B cell (primary cell): Measurements from ENCODE around the gene CITED4. TPM values are rescaled to one million over a fixed set of nuclear protein-coding genes. Genes with fewer than 3 reads are reported as not detected.

Experiments
- ATAC-seq: fragments of 200-7000 bp; cut with Tn5 transposase; one replicate; pipeline ENCODE4 v1.10.0; 2021; ENCODE audit warnings: low read depth, mild to moderate bottlenecking, moderate number of reproducible peaks, moderate library complexity
- CTCF ChIA-PET: fragments of 350-600 bp; sonication (Branson Sonifier 250); formaldehyde crosslinking; loops from one replicate; lab custom pipeline; 2021; ENCODE audit warnings: antibody characterized with exemption, inconsistent platforms; lab: Charles Lee
- POLR2A ChIA-PET: fragments of 350-600 bp; sonication (Branson Sonifier 250); formaldehyde crosslinking; loops from one replicate; lab custom pipeline; 2021; ENCODE audit warnings: antibody characterized with exemption; lab: Charles Lee
- DNase-seq: peaks from one replicate; pipeline ENCODE4 v3.0.0; 2013
- H2AFZ ChIP-seq: 2 replicates; pipeline ENCODE4 v1.6.1; 2012; ENCODE audit warnings: mild to moderate bottlenecking, low read depth, low read length; ENCODE audit not compliant: insufficient read depth, poor library complexity, severe bottlenecking
- H3K27ac ChIP-seq, 2 donors: 1 replicate in 1 of 2; 2 replicates in 1 of 2; pipeline ENCODE4 v1.5.1; 2012 to 2013; ENCODE audit warnings: low read length in 2 of 2, mild to moderate bottlenecking in 2 of 2, moderate library complexity in 1 of 2
- H3K27me3 ChIP-seq, 4 experiments: fragments of 200-600 bp in 1 of 4; sonication (generic) in 1 of 4; replicated peaks in 1 of 4; 1 replicate in 2 of 4; 2 replicates in 2 of 4; pipeline versions ENCODE4 v1.6.1 to v1.7.0; 2013 to 2016; ENCODE audit warnings: low read length in 3 of 4, mild to moderate bottlenecking in 2 of 4, mixed read lengths in 1 of 4, moderate library complexity in 1 of 4; ENCODE audit not compliant: insufficient read depth in 4 of 4, control insufficient read depth in 3 of 4; ENCODE audit errors: control extremely low read depth in 1 of 4
- H3K36me3 ChIP-seq, 2 experiments: replicated peaks in 1 of 2; 1 replicate in 1 of 2; 2 replicates in 1 of 2; pipeline versions ENCODE4 v1.6.1 to v1.7.1; 2013; ENCODE audit warnings: low read length in 1 of 2; ENCODE audit not compliant: insufficient read depth in 2 of 2, control insufficient read depth in 1 of 2; ENCODE audit errors: control extremely low read depth in 1 of 2, extremely low read depth in 1 of 2
- H3K4me1 ChIP-seq, 2 donors: fragments of 200-600 bp in 1 of 2; sonication (generic) in 1 of 2; 1 replicate in 1 of 2; 2 replicates in 1 of 2; pipeline versions ENCODE4 v1.5.1 to v1.6.1; 2013 to 2017; ENCODE audit warnings: low read length in 2 of 2; ENCODE audit not compliant: control insufficient read depth in 2 of 2, insufficient read depth in 2 of 2
- H3K4me2 ChIP-seq: replicated peaks from 2 replicates; pipeline ENCODE3; 2012; ENCODE audit warnings: mild to moderate bottlenecking, low read depth, low read length; ENCODE audit not compliant: poor library complexity, severe bottlenecking
- H3K4me3 ChIP-seq, 5 experiments: fragments of 200-600 bp in 1 of 5; sonication (generic) in 1 of 5; 1 replicate in 3 of 5; 2 replicates in 2 of 5; pipeline versions ENCODE4 v1.5.1 to v1.7.0; 2011 to 2016; ENCODE audit warnings: low read length in 4 of 5, mild to moderate bottlenecking in 4 of 5, low read depth in 2 of 5, control low read depth in 1 of 5, moderate library complexity in 1 of 5; ENCODE audit not compliant: insufficient read depth in 1 of 5; ENCODE audit errors: control extremely low read depth in 1 of 5, extremely low read depth in 1 of 5
- H3K79me2 ChIP-seq: fragments of 200-600 bp; sonication (generic); one replicate; pipeline ENCODE4 v1.6.0; 2016; ENCODE audit warnings: low read length; ENCODE audit not compliant: control insufficient read depth, insufficient read depth
- H3K9ac ChIP-seq: fragments of 200-600 bp; sonication (generic); 2 replicates; pipeline ENCODE4 v1.6.1; 2017; ENCODE audit warnings: mild to moderate bottlenecking, low read length, moderate library complexity
- H3K9me3 ChIP-seq, 3 donors: one replicate each; pipeline versions ENCODE4 v1.6.1 to v1.7.1; 2013; ENCODE audit warnings: low read length in 2 of 3; ENCODE audit not compliant: control insufficient read depth in 2 of 3, insufficient read depth in 1 of 3; ENCODE audit errors: control extremely low read depth in 1 of 3
- H4K20me1 ChIP-seq: 2 replicates; pipeline ENCODE4 v1.6.0; 2012; ENCODE audit warnings: mild to moderate bottlenecking, low read length; ENCODE audit not compliant: insufficient read depth, control insufficient read depth, poor library complexity, severe bottlenecking
- H3K27ac Mint-ChIP-seq: one replicate; pipeline ENCODE4 v1.8.0; 2021; ENCODE audit warnings: mixed read lengths
- H3K27me3 Mint-ChIP-seq: one replicate; pipeline ENCODE4 v1.8.0; 2021; ENCODE audit warnings: mixed read lengths
- H3K4me1 Mint-ChIP-seq: one replicate; pipeline ENCODE4 v1.8.0; 2021; ENCODE audit warnings: mixed read lengths
- H3K4me3 Mint-ChIP-seq: one replicate; pipeline ENCODE4 v1.8.0; 2021; ENCODE audit warnings: mixed read lengths
- H3K9me3 Mint-ChIP-seq: one replicate; pipeline ENCODE4 v1.8.0; 2022; ENCODE audit warnings: mixed read lengths; ENCODE audit not compliant: insufficient read depth
- EZH2 ChIP-seq: IDR thresholded peaks from 2 replicates; pipeline ENCODE4 v1.6.1; 2012; ENCODE audit warnings: borderline replicate concordance, low read depth, mild to moderate bottlenecking, moderate library complexity, low read length; ENCODE audit not compliant: insufficient read depth, poor library complexity, severe bottlenecking
- WGBS: methylation state at CpG from one replicate; pipeline ENCODE4 v1.1.5; 2013; ENCODE audit warnings: missing lambda C conversion rate; ENCODE audit not compliant: insufficient coverage; 5-methylcytosine and 5-hydroxymethylcytosine counted together
- intact Hi-C: fragments of 100-400 bp; cut with micrococcal nuclease; formaldehyde crosslinking; loops from one replicate; pipeline ENCODE4 v1.10.0; 2022
- polyA plus RNA-seq: library from polyadenylated mRNA; depleted of rRNA; stranded (reverse); fragments of >200 nt; gene quantifications from 2 replicates; pipeline ENCODE4 v1.2.3, GENCODE V29; 2012
- total RNA-seq, 2 donors: library from RNA; stranded (reverse); fragments of 120-200 nt in 1 of 2; gene quantifications; 1 replicate in 1 of 2; 2 replicates in 1 of 2; pipeline versions ENCODE4 v1.2.3 to v1.2.4, GENCODE V29; 2013 to 2022
- TF ChIP-seq, protein P1 (sequence below): fragments of 200-600 bp; IDR thresholded peaks from one replicate; pipeline ENCODE4 v1.8.0; 2022; ENCODE audit warnings: antibody characterized with exemption, mild to moderate bottlenecking

Gene CITED4
- total and polyA plus RNA-seq, 2 donors (not counting 1 experiment from before 2014, with no cell fraction given) = 3.2 to 5.6 TPM

- CTCF ChIA-PET = no interaction called here
- Histone ChIP-seq H3K27me3 (peaks cover 0 to 8% (median 0%) of the 10 kb centered on the region in 4 experiments), H3K4me2 (no peak overlapping the region), H3K4me3 (no peak overlapping the region), H3K9ac (no peak overlapping the region), H3K36me3 (no peaks in the 10 kb centered on the region), H3K79me2 (no peaks in the 10 kb centered on the region), H2AFZ (no peak overlapping the region), H4K20me1 (no peaks in the 10 kb centered on the region), H3K27ac (no peak overlapping the region), H3K9me3 (peaks cover 0 to 5% (median 0%) of the 10 kb centered on the region in 3 donors), H3K4me1 (no peaks in the 10 kb centered on the region)
- ATAC-seq = no peak
- no peak overlapping the region for H3K27ac Mint-ChIP-seq
- POLR2A ChIA-PET = no interaction called here
- no peak for DNase-seq
- peaks cover 5% of the 10 kb centered on the region for H3K9me3 Mint-ChIP-seq
- TF ChIP-seq, protein P1, sequence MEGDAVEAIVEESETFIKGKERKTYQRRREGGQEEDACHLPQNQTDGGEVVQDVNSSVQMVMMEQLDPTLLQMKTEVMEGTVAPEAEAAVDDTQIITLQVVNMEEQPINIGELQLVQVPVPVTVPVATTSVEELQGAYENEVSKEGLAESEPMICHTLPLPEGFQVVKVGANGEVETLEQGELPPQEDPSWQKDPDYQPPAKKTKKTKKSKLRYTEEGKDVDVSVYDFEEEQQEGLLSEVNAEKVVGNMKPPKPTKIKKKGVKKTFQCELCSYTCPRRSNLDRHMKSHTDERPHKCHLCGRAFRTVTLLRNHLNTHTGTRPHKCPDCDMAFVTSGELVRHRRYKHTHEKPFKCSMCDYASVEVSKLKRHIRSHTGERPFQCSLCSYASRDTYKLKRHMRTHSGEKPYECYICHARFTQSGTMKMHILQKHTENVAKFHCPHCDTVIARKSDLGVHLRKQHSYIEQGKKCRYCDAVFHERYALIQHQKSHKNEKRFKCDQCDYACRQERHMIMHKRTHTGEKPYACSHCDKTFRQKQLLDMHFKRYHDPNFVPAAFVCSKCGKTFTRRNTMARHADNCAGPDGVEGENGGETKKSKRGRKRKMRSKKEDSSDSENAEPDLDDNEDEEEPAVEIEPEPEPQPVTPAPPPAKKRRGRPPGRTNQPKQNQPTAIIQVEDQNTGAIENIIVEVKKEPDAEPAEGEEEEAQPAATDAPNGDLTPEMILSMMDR = no peak
- no peak for TF ChIP-seq EZH2
- intact Hi-C loops = no loop called here
- H3K4me3 Mint-ChIP-seq = no peak overlapping the region
- WGBS = 80% methylated on average over 1 of the region's 2 CpGs
- H3K27me3 Mint-ChIP-seq = peaks cover 20% of the 10 kb centered on the region
- H3K4me1 Mint-ChIP-seq = no peaks in the 10 kb centered on the region
Observed at GRCh38 chr1:40870135-40870728, 8.1 kb upstream of the CITED4 start.

GRCh38 chr1:40868051-40868723 lies 6.0 kb upstream of the CITED4 start:
- intact Hi-C loops = no loop called here
- H3K36me3 ChIP-seq = no peaks in the 10 kb centered on the region
- Mint-ChIP-seq H3K9me3 (peaks cover 5% of the 10 kb centered on the region), H3K4me1 (no peaks in the 10 kb centered on the region), H3K27me3 (peaks cover 9% of the 10 kb centered on the region), H3K4me3 (no peak overlapping the region), H3K27ac (no peak overlapping the region)
- ATAC-seq (no peak), DNase-seq (no peak)
- H3K4me3 ChIP-seq = no peak overlapping the region
- CTCF ChIA-PET = interaction anchor here (0.7 kb wide), 2 partner anchors 413 to 728 kb away, joined by 3 to 4 read pairs; no protein-coding TSS in a partner anchor
- POLR2A ChIA-PET = no interaction called here
- no peak for TF ChIP-seq EZH2
- TF ChIP-seq, protein P1 = no peak
- no peaks in the 10 kb centered on the region for H4K20me1 ChIP-seq
- H3K27ac ChIP-seq = no peak overlapping the region
- H3K27me3 ChIP-seq = no peaks in the 10 kb centered on the region
- H3K9me3 ChIP-seq = peaks cover 0 to 5% (median 0%) of the 10 kb centered on the region in 3 donors
- H3K4me1 ChIP-seq = no peaks in the 10 kb centered on the region
- H3K4me2 ChIP-seq = no peak overlapping the region
- H3K79me2 ChIP-seq = no peaks in the 10 kb centered on the region
- no peak overlapping the region for H2AFZ ChIP-seq
- WGBS = no CpG with 5 or more reads among the region's 4 CpGs
- H3K9ac ChIP-seq = no peak overlapping the region
